HG02981 (cell line): ENCODE measurements around the gene WDR48.

Experiments
- ATAC-seq: cut with Tn5 transposase; IDR thresholded peaks from one replicate; pipeline ENCODE4 v1.9.1; 2021; ENCODE audit warnings: mild to moderate bottlenecking, moderate library complexity; ENCODE audit not compliant: unreplicated experiment

Gene WDR48

DNA sequence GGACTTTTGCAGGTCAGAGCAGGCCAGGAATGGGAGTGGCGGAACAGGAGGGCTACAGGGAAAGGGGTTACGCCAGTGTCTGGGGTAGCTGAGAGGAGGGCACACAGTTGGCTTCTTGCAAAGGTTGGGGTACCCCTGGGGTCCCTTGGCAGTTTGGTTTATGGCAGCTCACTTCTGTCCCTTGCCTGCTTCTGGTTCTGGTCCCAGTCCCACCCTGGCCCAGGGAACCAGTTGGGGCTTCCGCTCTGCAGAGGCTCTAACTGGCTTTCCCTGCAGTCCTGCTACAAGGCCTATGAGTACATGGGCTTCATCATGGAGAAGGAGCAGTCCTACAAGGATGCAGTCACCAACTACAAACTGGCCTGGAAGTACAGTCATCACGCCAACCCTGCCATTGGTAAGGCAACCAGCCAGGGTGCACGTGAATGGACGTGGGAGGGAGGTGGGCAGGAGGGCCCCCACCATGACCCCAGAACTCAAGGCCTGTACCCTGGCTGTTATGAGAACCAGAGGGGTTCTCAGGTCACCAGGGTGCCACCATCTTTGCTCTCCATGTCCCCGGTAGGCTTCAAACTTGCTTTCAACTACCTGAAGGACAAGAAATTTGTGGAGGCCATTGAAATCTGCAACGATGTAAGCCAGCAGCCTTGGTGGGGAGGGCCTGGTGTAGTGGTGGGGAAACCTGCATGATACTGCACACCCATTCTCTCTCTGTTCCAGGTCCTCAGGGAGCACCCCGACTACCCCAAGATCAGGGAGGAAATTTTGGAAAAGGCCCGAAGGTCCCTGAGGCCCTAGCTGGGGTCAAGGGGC lies 86.4 kb downstream of the WDR48 start:
- ATAC-seq = no peak

DNA sequence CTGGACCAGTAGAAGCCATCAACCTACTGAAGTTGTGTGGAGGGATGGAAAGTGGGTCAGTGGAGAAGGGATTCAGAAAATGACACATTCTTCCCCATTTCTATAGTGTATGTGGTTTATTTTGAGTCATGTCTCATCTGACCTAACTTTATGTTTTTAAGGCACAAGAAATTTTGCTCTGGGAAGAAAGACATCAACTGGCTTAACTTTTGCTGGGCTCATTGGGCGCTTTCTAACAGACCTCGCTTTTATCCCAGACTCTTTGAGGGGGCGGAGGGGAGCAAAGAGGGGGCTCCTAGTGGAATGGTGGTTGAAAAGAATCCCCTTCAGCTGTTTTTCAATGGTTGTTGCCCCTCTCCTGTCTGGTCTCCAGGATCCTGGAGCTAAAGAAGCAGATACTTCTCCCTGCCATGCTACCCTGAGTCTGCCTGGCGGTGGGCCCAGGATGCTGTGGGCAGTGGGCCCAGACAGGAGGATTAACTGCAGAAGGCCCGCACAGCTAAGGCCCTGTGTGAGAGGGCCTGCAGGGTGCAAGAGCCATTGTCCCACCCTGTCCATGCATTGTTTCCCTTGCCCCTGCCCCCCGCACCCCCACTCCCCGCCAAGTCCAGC lies 87.1 kb downstream of the WDR48 start:
- ATAC-seq = no peak

DNA sequence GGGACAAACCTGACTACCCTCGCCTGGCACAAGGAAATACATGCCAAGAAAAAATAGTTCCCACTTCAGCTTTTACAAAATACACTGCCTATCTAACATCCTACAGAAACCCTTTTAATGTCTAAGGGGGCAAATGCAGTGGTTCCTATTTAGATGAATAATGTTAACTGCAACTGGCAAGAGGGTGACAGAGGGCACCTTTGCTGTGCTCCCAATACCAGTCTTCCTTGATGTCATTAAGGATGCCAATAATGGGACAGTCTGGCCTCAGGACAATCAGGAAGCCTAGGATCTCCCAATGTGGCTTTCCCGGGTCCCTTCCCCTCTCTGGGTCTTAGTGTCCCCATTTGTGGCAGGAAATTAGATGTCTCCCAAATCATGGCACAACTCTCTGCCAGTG lies 87.6 kb downstream of the WDR48 start:
- ATAC-seq = no peak

DNA sequence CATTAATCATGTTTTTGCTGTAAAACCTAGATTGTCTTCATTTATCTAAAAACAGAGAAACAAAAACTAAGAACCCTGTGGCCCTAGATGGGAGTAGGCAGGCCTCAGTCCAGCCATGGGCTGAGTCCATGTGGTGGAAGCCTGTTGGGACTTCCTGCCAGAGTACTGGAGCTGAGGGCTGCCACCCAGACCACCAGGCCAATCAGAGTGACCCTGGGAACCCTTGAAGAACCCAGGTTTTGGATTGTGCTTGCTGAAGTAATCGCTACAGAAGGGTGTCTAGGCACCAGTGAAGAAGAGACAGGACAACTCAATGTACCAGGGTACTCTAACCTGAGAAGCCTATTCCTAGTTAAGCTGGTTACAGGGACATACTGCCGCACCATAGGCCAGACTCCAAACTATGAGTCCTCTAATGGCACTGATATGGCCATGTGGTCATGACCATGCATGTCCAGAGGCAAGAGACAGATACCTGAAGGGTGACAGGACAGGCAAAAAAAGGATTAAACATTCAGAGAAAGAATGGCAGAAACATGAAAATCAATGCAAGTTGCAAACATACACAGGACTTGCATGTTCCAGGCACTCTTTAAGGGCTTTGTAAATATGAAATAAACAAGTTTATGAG lies 88.6 kb downstream of the WDR48 start:
- ATAC-seq = no peak

DNA sequence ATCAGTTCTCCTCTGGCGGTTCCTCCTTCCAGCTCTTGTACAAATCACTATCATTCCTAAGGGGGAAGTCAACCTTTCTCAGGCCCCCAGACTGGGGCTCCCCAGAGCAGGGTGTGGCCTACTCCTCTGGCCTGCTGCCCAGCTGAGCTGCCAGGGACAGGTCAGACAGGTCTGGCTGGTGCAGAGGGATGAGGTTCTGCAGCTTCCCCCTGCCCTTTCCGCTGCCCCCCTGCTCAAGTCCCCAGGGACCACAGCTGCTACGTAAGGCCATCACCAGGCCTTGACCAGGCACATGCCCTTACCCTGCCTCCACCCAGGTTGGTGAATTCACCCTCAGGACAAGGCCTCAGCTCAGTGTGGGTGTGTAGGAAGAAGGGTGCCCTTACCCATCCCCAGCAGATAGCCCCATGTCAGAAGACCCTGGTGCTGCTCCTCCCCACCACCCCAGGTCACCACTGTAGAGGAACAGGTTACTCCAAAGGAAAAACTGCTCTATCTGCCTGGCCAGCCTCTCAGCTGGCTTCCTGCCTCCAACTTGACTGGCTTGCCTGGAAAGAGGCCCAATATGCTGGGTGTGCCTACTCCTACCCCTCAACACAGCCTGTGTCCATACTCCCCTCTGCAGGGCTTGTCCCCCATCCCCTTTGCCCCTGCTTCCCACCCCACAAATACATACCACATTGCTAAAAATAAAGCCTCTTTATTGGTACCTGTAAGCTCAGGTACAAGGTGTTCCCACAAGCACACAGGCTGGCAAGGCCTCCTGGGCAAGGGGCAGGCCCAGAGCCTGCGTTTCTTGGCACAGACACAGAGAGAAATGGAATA lies 89.6 kb downstream of the WDR48 start:
- no peak for ATAC-seq

DNA sequence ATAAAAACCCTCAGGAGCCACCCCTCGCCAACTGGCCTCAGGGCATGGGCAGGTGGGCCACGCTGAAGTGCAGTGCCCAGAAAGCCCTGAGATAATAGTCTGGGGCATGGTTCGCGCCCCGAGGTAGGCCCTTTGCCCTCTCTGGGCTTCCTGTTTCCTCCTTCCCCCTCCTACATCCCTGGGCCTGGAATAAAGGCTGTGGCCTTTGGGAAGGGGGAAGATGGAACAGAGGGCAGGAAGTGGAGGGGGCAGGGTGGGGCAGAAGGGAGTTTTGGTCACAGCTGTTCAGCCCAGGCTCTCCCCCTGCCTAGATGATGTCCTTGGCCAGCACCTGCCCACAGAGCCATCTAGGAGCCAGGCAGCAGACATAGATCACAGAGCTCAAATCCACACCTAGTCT lies 90.3 kb downstream of the WDR48 start:
- no peak for ATAC-seq

DNA sequence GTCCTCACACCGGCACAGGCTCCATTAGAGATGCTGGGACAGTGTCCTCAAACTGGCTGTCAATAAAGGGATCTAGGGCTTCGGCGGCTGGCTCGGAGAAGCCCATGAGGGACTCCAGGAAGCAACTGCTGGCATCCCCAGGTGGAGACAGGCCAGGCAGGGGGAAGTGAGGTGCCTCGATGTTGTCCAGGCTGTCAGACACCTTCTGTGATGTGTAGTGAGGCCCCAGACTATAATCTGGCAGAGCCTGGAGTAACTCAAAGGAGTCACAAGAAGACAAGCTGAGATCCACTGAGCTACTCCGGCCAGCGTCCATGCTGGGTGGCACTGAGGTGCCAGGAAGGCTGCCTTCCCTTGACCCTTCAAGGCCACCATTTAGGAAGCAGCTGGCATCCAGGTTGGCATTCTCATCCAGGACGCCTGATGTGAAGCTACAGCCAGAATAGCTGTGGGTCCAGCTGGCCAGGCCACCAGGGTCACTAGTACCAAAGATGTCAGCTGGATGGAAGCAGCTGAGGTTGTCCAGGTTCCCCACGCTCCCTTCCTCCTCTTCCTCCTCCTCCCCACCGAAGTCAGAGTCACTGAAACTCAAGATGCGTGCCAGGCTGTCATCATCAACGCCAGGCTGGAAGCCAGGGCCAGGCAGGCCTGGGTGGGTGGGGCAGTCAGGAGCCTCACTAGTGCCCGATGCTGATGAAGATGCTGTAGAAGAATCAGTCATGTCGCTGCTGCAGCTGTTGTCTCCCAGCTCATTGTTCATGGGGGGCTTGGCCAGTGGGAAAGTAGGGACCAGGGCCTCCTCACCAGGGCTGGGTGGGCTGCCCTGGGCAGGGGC lies 91.5 kb downstream of the WDR48 start:
- no peak for ATAC-seq

DNA sequence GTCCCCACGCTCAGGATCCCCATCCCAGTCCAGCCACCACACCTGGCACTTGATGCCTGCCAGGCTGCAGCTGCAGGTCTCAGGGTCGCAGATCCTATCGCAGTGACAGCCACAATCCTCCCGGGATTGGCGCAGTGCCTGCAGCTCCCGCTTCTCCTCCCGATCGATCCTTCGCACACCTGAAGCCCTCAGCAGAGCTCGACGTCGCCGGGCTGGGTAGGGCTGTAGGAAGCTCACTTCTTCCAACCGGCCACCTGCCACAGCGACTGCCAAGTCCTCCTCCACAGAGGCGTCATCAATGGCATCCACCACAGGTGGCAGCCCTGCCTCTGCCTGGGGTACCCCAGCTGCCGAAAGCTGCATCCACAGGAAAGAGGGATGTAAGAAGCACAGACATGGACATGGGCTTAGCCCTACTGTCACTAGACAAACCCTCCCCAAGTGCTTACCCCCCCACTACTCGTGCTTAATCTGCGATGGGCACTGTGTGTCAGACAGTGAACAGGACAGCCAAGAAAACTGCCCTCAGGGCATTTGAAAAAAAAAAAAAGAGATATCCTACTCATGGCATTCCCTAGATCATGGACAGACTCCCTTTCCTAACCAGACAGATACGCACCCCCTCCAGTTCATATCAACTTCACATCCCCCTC lies 92.4 kb downstream of the WDR48 start:
- no peak for ATAC-seq

DNA sequence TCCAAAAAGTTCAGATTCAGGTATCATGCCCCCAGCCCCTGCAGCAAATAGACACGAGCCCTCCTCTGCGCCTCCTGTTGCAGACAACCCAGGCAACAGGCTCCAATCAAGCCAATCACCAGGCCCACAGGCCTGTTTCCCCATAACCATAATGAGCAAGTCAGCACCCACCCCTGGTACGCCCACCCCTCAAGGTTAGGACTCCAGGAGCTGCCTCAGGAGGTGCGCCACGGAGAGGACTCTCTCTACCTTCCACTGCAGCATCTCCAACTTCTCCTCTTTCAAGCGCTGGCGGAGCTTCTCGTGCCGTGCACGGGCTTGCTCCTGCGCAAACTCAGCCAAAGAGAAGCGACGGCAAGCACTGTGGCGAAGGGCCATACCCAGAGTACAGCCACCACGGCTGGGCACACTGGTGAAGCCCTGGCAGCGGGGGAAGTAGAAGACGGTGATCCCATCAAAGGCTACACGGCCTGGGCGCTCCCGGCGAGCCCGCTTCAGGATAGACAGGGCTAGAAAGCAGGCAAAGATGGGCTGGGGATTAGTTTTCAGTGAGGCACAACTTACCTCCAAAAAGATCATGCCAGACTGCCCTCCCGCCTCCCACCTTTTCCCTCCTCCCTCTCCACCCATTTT lies 93.0 kb downstream of the WDR48 start:
- no peak for ATAC-seq

DNA sequence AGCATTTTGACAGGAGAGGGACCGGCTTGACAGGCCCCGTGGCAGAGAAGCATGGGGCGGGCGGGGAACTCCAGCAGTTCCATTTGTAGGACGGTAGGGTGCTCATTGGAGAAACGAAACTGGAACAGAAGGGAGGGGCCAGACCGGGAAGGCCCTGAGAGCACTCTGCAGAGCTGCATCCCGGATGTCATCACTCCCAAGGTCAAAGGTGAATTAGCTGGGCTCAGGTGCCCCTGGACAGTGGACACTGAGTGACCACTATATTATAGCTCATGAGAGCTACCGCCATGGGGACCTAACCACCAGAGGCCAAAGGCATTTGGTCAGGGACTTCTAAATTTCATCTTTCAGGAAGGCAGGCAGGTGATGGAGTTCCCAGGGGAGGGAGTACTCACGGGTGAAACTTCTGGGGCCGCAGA lies 94.3 kb downstream of the WDR48 start:
- ATAC-seq = no peak
